MG63 (cell line): ENCODE results near the gene EEA1. TPM values are rescaled to one million over a fixed set of nuclear protein-coding genes. Genes with fewer than 3 reads are reported as not detected.
"Not testable (repeated sequence)": the region's sequence is repeated elsewhere in the genome, so short reads cannot be mapped to it uniquely, and the experiment has no call there.

Source experiments
- DNase-seq: peaks from one replicate; pipeline ENCODE4 v3.0.0-alpha.2; 2020
- H3K27me3 ChIP-seq: fragments of 250-450 bp; sonication (Bioruptor Pico); 2 replicates; pipeline ENCODE4 v1.5.1; 2020; ENCODE audit warnings: mild to moderate bottlenecking, moderate library complexity
- H3K36me3 ChIP-seq: fragments of 250-450 bp; sonication (Bioruptor Pico); 2 replicates; pipeline ENCODE4 v1.5.1; 2020; ENCODE audit warnings: mild to moderate bottlenecking, moderate library complexity
- H3K4me3 ChIP-seq: fragments of 250-450 bp; sonication (Bioruptor Pico); 2 replicates; pipeline ENCODE4 v1.5.1; 2020; ENCODE audit warnings: mild to moderate bottlenecking, moderate library complexity
- H3K9me3 ChIP-seq: fragments of 250-450 bp; sonication (Bioruptor Pico); 2 replicates; pipeline ENCODE4 v1.5.1; 2020; ENCODE audit warnings: mild to moderate bottlenecking, moderate library complexity
- total RNA-seq: library from RNA; depleted of rRNA; stranded (reverse); fragments of >200 nt; shearing (Covaris generic); gene quantifications from 2 replicates; pipeline ENCODE4 v1.2.3, GENCODE V29; 2014; ENCODE audit warnings: low replicate concordance

The EEA1 gene
- total RNA-seq, 1 experiment from 2014 or later: 8.5 TPM

GRCh38 chr12:92756898-92757596 is 172.0 kb downstream of the EEA1 start:
- H3K27me3 ChIP-seq: no peaks in the 10 kb centered on the region
- no peaks in the 10 kb centered on the region for H3K9me3 ChIP-seq
- no peak overlapping the region for H3K4me3 ChIP-seq
- no peak for DNase-seq
- H3K36me3 ChIP-seq: no peaks in the 10 kb centered on the region

- Histone ChIP-seq H3K9me3 (no peaks in the 10 kb centered on the region), H3K27me3 (no peaks in the 10 kb centered on the region), H3K4me3 (no peak overlapping the region), H3K36me3 (no peaks in the 10 kb centered on the region)
- no peak for DNase-seq
These were observed 174.9 kb downstream of the EEA1 start for GRCh38 chr12:92753976-92754885.

GRCh38 chr12:92749691-92750090 is 179.4 kb downstream of the EEA1 start:
- H3K36me3 ChIP-seq, H3K9me3 ChIP-seq, H3K4me3 ChIP-seq, DNase-seq, H3K27me3 ChIP-seq: not testable (repeated sequence)

- Histone ChIP-seq H3K27me3 (no peaks in the 10 kb centered on the region), H3K36me3 (no peaks in the 10 kb centered on the region), H3K9me3 (no peaks in the 10 kb centered on the region), H3K4me3 (no peak overlapping the region)
- no peak for DNase-seq
These were observed 181.9 kb downstream of the EEA1 start for GRCh38 chr12:92747151-92747550.

GRCh38 chr12:92745856-92746550 is 183.1 kb downstream of the EEA1 start:
- no peaks in the 10 kb centered on the region for H3K36me3 ChIP-seq
- peak; percentile 98 for DNase-seq
- H3K4me3 ChIP-seq: no peak overlapping the region
- no peaks in the 10 kb centered on the region for H3K9me3 ChIP-seq
- no peaks in the 10 kb centered on the region for H3K27me3 ChIP-seq

GRCh38 chr12:92743026-92743425 is 186.1 kb downstream of the EEA1 start:
- H3K27me3 ChIP-seq: no peaks in the 10 kb centered on the region
- H3K36me3 ChIP-seq: no peaks in the 10 kb centered on the region
- DNase-seq: no peak
- H3K4me3 ChIP-seq: no peak overlapping the region
- H3K9me3 ChIP-seq: no peaks in the 10 kb centered on the region

- Histone ChIP-seq H3K4me3 (no peak overlapping the region), H3K27me3 (no peaks in the 10 kb centered on the region), H3K9me3 (no peaks in the 10 kb centered on the region), H3K36me3 (no peaks in the 10 kb centered on the region)
- no peak for DNase-seq
These were observed 188.7 kb downstream of the EEA1 start for GRCh38 chr12:92740411-92740810.

- Histone ChIP-seq H3K4me3 (no peak overlapping the region), H3K9me3 (no peaks in the 10 kb centered on the region), H3K36me3 (no peaks in the 10 kb centered on the region), H3K27me3 (no peaks in the 10 kb centered on the region)
- DNase-seq: peak; percentile 39
These were observed 190.0 kb downstream of the EEA1 start for GRCh38 chr12:92739113-92739512.

- Histone ChIP-seq H3K4me3 (no peak overlapping the region), H3K27me3 (no peaks in the 10 kb centered on the region), H3K36me3 (no peaks in the 10 kb centered on the region), H3K9me3 (no peaks in the 10 kb centered on the region)
- DNase-seq: no peak
These were observed 190.9 kb downstream of the EEA1 start for GRCh38 chr12:92737855-92738850.

- Histone ChIP-seq H3K4me3 (no peak overlapping the region), H3K27me3 (no peaks in the 10 kb centered on the region), H3K9me3 (no peaks in the 10 kb centered on the region), H3K36me3 (no peaks in the 10 kb centered on the region)
- DNase-seq: no peak
These were observed 192.5 kb downstream of the EEA1 start for GRCh38 chr12:92736605-92737004.

- Histone ChIP-seq H3K4me3 (no peak overlapping the region), H3K27me3 (no peaks in the 10 kb centered on the region), H3K9me3 (no peaks in the 10 kb centered on the region), H3K36me3 (no peaks in the 10 kb centered on the region)
- DNase-seq: peak; percentile 52
These were observed 193.9 kb downstream of the EEA1 start for GRCh38 chr12:92735131-92735721.

GRCh38 chr12:92733661-92734060 is 195.4 kb downstream of the EEA1 start:
- no peaks in the 10 kb centered on the region for H3K36me3 ChIP-seq
- H3K4me3 ChIP-seq: no peak overlapping the region
- no peak for DNase-seq
- no peaks in the 10 kb centered on the region for H3K27me3 ChIP-seq
- no peaks in the 10 kb centered on the region for H3K9me3 ChIP-seq

- no peak overlapping the region for H3K4me3 ChIP-seq
- H3K27me3 ChIP-seq: no peaks in the 10 kb centered on the region
- H3K9me3 ChIP-seq: no peaks in the 10 kb centered on the region
- H3K36me3 ChIP-seq: no peaks in the 10 kb centered on the region
- no peak for DNase-seq
These were observed 195.9 kb downstream of the EEA1 start for GRCh38 chr12:92733181-92733580.

- Histone ChIP-seq H3K27me3 (no peaks in the 10 kb centered on the region), H3K9me3 (no peaks in the 10 kb centered on the region), H3K4me3 (no peak overlapping the region), H3K36me3 (no peaks in the 10 kb centered on the region)
- no peak for DNase-seq
These were observed 196.4 kb downstream of the EEA1 start for GRCh38 chr12:92732716-92733115.

GRCh38 chr12:92732216-92732615 is 196.9 kb downstream of the EEA1 start:
- DNase-seq: no peak

GRCh38 chr12:92730758-92731157 is 198.3 kb downstream of the EEA1 start:
- Histone ChIP-seq H3K36me3 (no peaks in the 10 kb centered on the region), H3K27me3 (no peaks in the 10 kb centered on the region), H3K4me3 (no peak overlapping the region), H3K9me3 (no peaks in the 10 kb centered on the region)
- DNase-seq: no peak

More at GRCh38 chr12:92732216-92732615, 196.9 kb downstream of the EEA1 start:
- Histone ChIP-seq H3K9me3 (no peaks in the 10 kb centered on the region), H3K27me3 (no peaks in the 10 kb centered on the region), H3K36me3 (no peaks in the 10 kb centered on the region), H3K4me3 (no peak overlapping the region)
